CD14-positive monocyte (primary cell): ENCODE results near the gene SSR3. TPM values are rescaled to one million over a fixed set of nuclear protein-coding genes. Genes with fewer than 3 reads are reported as not detected.

ENCODE experiments used
- DNase-seq, 3 donors: peaks; one replicate each; pipeline ENCODE4 v3.0.0-alpha.2; 2011 to 2022
- H2AFZ ChIP-seq: 2 replicates; pipeline ENCODE4 v1.6.0; 2012; ENCODE audit warnings: mild to moderate bottlenecking, low read depth, low read length, inconsistent platforms; ENCODE audit not compliant: insufficient read depth, poor library complexity, severe bottlenecking
- H3K27ac ChIP-seq, 2 donors: 1 replicate in 1 of 2; 2 replicates in 1 of 2; pipeline ENCODE4 v1.5.1; 2012 to 2013; ENCODE audit warnings: low read length in 2 of 2, control low read depth in 1 of 2, inconsistent platforms in 1 of 2, low read depth in 1 of 2, mild to moderate bottlenecking in 1 of 2
- H3K27me3 ChIP-seq, 2 donors: one replicate each; pipeline versions ENCODE4 v1.6.0 to v1.6.1; 2011 to 2013; ENCODE audit warnings: low read length in 2 of 2; ENCODE audit not compliant: control insufficient read depth in 2 of 2, insufficient read depth in 2 of 2
- H3K36me3 ChIP-seq, 2 donors: replicated peaks in 1 of 2; 1 replicate in 1 of 2; 2 replicates in 1 of 2; pipeline versions ENCODE4 v1.5.1 to v1.6.1; 2012 to 2013; ENCODE audit warnings: low read length in 2 of 2, control low read depth in 1 of 2, inconsistent platforms in 1 of 2, mild to moderate bottlenecking in 1 of 2; ENCODE audit not compliant: insufficient read depth in 2 of 2, control insufficient read depth in 1 of 2
- H3K4me1 ChIP-seq, 2 donors: 1 replicate in 1 of 2; 2 replicates in 1 of 2; pipeline versions ENCODE4 v1.5.1 to v1.6.1; 2012 to 2013; ENCODE audit warnings: low read length in 2 of 2, control low read depth in 1 of 2, inconsistent platforms in 1 of 2, mild to moderate bottlenecking in 1 of 2, moderate library complexity in 1 of 2; ENCODE audit not compliant: insufficient read depth in 2 of 2, control insufficient read depth in 1 of 2
- H3K4me2 ChIP-seq: replicated peaks from 2 replicates; pipeline ENCODE3; 2012; ENCODE audit warnings: low read length, moderate library complexity, mild to moderate bottlenecking; ENCODE audit not compliant: poor library complexity, severe bottlenecking; ENCODE audit errors: extremely low read depth
- H3K4me3 ChIP-seq, 3 experiments: fragments of 200-600 bp in 1 of 3; sonication (generic) in 1 of 3; replicated peaks in 1 of 3; 1 replicate in 2 of 3; 2 replicates in 1 of 3; pipeline ENCODE4 v1.5.1; 2011 to 2013; ENCODE audit warnings: low read length in 3 of 3, mild to moderate bottlenecking in 3 of 3, control low read depth in 2 of 3, low read depth in 2 of 3, inconsistent platforms in 1 of 3, moderate library complexity in 1 of 3
- H3K79me2 ChIP-seq: 2 replicates; pipeline ENCODE4 v1.6.0; 2012; ENCODE audit warnings: mild to moderate bottlenecking, control low read depth, inconsistent platforms, low read length, moderate library complexity; ENCODE audit not compliant: insufficient read depth
- H3K9ac ChIP-seq: 2 replicates; pipeline ENCODE4 v1.6.0; 2017; ENCODE audit warnings: low read length, mild to moderate bottlenecking; ENCODE audit not compliant: insufficient read depth, poor library complexity, severe bottlenecking
- H3K9me3 ChIP-seq, 2 donors: replicated peaks in 1 of 2; 1 replicate in 1 of 2; 2 replicates in 1 of 2; pipeline versions ENCODE4 v1.5.1 to v1.6.1; 2012 to 2013; ENCODE audit warnings: low read length in 2 of 2, control low read depth in 1 of 2; ENCODE audit not compliant: control insufficient read depth in 1 of 2, insufficient read depth in 1 of 2
- H4K20me1 ChIP-seq: 2 replicates; pipeline ENCODE4 v1.6.0; 2012; ENCODE audit warnings: mild to moderate bottlenecking, low read length, control low read depth, moderate library complexity; ENCODE audit not compliant: insufficient read depth
- H3K27ac Mint-ChIP-seq, 7 donors: one replicate each; pipeline ENCODE4 v1.8.0; 2020; ENCODE audit warnings: mild to moderate bottlenecking in 7 of 7, mixed read lengths in 7 of 7, moderate library complexity in 6 of 7, inconsistent platforms in 2 of 7
- H3K27me3 Mint-ChIP-seq, 3 donors: one replicate each; pipeline ENCODE4 v1.8.0; 2021 to 2022; ENCODE audit warnings: low read depth in 3 of 3, mild to moderate bottlenecking in 3 of 3, mixed read lengths in 3 of 3, moderate library complexity in 3 of 3, inconsistent platforms in 1 of 3
- H3K36me3 Mint-ChIP-seq, 2 donors: one replicate each; pipeline ENCODE4 v1.8.0; 2020; ENCODE audit warnings: mixed read lengths in 2 of 2, inconsistent platforms in 1 of 2, mild to moderate bottlenecking in 1 of 2
- H3K4me1 Mint-ChIP-seq: one replicate; pipeline ENCODE4 v1.8.0; 2020; ENCODE audit warnings: mild to moderate bottlenecking, mixed read lengths
- H3K4me3 Mint-ChIP-seq, 2 donors: one replicate each; pipeline ENCODE4 v1.8.0; 2020; ENCODE audit warnings: mild to moderate bottlenecking in 2 of 2, mixed read lengths in 2 of 2, moderate library complexity in 1 of 2
- H3K9me3 Mint-ChIP-seq, 7 donors: one replicate each; pipeline ENCODE4 v1.8.0; 2020 to 2022; ENCODE audit warnings: mixed read lengths in 7 of 7, mild to moderate bottlenecking in 6 of 7, moderate library complexity in 6 of 7, inconsistent platforms in 2 of 7
- WGBS: methylation state at CpG from one replicate; pipeline ENCODE4 v1.1.5; 2013; ENCODE audit warnings: missing lambda C conversion rate; ENCODE audit not compliant: insufficient coverage; 5-methylcytosine and 5-hydroxymethylcytosine counted together
- intact Hi-C, 2 donors: fragments of 100-400 bp; cut with micrococcal nuclease; formaldehyde crosslinking; loops; one replicate each; pipeline versions ENCODE4 v1.15.0 to v1.15.1; 2023
- polyA plus RNA-seq, 3 donors: library from polyadenylated mRNA; depleted of rRNA in 1 of 3; unstranded in 2 of 3; stranded (reverse) in 1 of 3; fragments of 300-500 nt in 2 of 3; fragments of >200 nt in 1 of 3; fragmentation: Illumina TruSeq in 2 of 3; gene quantifications; 1 replicate in 2 of 3; 2 replicates in 1 of 3; pipeline ENCODE4 v1.2.3, GENCODE V29; 2012 to 2021
- TF ChIP-seq, protein P1 (sequence below): fragments of 200-600 bp; IDR thresholded peaks from one replicate; pipeline ENCODE4 v1.8.0; 2022; ENCODE audit warnings: antibody characterized with exemption, mild to moderate bottlenecking

Gene SSR3
- polyA plus RNA-seq, 3 donors, result 46.6 to 243 (median 230) TPM

GRCh38 chr3:156509189-156510174 lies 45.4 kb downstream of the SSR3 start:
- H3K27me3 ChIP-seq, result no peaks in the 10 kb centered on the region
- H3K79me2 ChIP-seq, result no peaks in the 10 kb centered on the region
- Mint-ChIP-seq H3K4me1 (no peaks in the 10 kb centered on the region), H3K27ac (no peak overlapping the region), H3K36me3 (no peaks in the 10 kb centered on the region), H3K27me3 (peaks cover 3 to 8% (median 8%) of the 10 kb centered on the region in 3 donors), H3K9me3 (no peaks in the 10 kb centered on the region), H3K4me3 (no peak overlapping the region)
- DNase-seq, result peak; percentile 7 to 53 (median 36)
- 89% methylated on average over 2 of the region's 5 CpGs for WGBS
- no peak overlapping the region for H2AFZ ChIP-seq
- no peaks in the 10 kb centered on the region for H3K4me1 ChIP-seq
- no peaks in the 10 kb centered on the region for H3K36me3 ChIP-seq
- no peak overlapping the region for H3K4me2 ChIP-seq
- intact Hi-C loops, result loop anchor here in 1 of 2 donors (5.0 kb wide), 1 partner anchor 357 kb away; no protein-coding TSS in a partner anchor
- TF ChIP-seq, protein P1, sequence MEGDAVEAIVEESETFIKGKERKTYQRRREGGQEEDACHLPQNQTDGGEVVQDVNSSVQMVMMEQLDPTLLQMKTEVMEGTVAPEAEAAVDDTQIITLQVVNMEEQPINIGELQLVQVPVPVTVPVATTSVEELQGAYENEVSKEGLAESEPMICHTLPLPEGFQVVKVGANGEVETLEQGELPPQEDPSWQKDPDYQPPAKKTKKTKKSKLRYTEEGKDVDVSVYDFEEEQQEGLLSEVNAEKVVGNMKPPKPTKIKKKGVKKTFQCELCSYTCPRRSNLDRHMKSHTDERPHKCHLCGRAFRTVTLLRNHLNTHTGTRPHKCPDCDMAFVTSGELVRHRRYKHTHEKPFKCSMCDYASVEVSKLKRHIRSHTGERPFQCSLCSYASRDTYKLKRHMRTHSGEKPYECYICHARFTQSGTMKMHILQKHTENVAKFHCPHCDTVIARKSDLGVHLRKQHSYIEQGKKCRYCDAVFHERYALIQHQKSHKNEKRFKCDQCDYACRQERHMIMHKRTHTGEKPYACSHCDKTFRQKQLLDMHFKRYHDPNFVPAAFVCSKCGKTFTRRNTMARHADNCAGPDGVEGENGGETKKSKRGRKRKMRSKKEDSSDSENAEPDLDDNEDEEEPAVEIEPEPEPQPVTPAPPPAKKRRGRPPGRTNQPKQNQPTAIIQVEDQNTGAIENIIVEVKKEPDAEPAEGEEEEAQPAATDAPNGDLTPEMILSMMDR, result peak; percentile 67
- no peaks in the 10 kb centered on the region for H3K9me3 ChIP-seq
- H4K20me1 ChIP-seq, result no peaks in the 10 kb centered on the region
- H3K9ac ChIP-seq, result no peak overlapping the region
- no peak overlapping the region for H3K4me3 ChIP-seq
- no peak overlapping the region for H3K27ac ChIP-seq

DNA sequence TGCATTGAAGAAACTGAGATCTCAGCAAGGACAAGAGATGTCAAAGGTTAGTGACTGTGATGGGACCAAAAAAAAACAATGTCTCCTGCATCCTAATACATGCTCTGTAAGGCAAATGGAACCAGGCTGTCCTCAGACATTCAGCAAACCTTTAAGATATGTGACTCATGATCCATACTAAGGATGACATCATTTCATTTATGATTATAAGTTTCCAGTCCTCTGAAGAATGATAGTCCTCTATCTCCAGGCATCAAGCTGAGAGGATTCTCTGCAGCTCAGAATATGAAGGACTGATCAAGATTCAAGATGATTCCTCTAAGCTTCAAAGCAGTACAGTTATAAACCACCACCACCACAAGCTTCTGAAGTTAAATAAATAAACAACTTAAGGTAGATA lies 47.6 kb downstream of the SSR3 start:
- no peak overlapping the region for H3K4me3 ChIP-seq
- H3K9me3 ChIP-seq, result no peaks in the 10 kb centered on the region
- DNase-seq, result no peak
- no peaks in the 10 kb centered on the region for H4K20me1 ChIP-seq
- H3K36me3 ChIP-seq, result no peaks in the 10 kb centered on the region
- intact Hi-C loops, result loop anchor here in 1 of 2 donors (5.0 kb wide), 1 partner anchor 355 kb away; no protein-coding TSS in a partner anchor
- H3K4me3 Mint-ChIP-seq, result no peak overlapping the region
- no peak overlapping the region for H3K9ac ChIP-seq
- H3K4me1 ChIP-seq, result no peaks in the 10 kb centered on the region
- no peaks in the 10 kb centered on the region for H3K79me2 ChIP-seq
- H3K27me3 Mint-ChIP-seq, result peaks cover 3 to 13% (median 7%) of the 10 kb centered on the region in 3 donors
- H2AFZ ChIP-seq, result no peak overlapping the region
- H3K27me3 ChIP-seq, result no peaks in the 10 kb centered on the region
- no peak overlapping the region for H3K4me2 ChIP-seq
- H3K4me1 Mint-ChIP-seq, result no peaks in the 10 kb centered on the region
- no peak overlapping the region for H3K27ac Mint-ChIP-seq
- H3K27ac ChIP-seq, result no peak overlapping the region
- H3K9me3 Mint-ChIP-seq, result no peaks in the 10 kb centered on the region
- H3K36me3 Mint-ChIP-seq, result no peaks in the 10 kb centered on the region
- TF ChIP-seq, protein P1, result no peak
